AG09319 (cell line): Measurements from ENCODE around the gene PDE8A.
"Not testable (repeated sequence)": the region's sequence is repeated elsewhere in the genome, so short reads cannot be mapped to it uniquely, and the experiment has no call there.

Source experiments
- DNase-seq: peaks from one replicate; pipeline ENCODE4 v3.0.0-alpha.2; 2010; ENCODE audit warnings: low read depth; ENCODE audit errors: extremely low read depth
- CTCF ChIP-seq: IDR thresholded peaks from 2 replicates; pipeline ENCODE4 v1.5.1; 2011; ENCODE audit warnings: low read depth, mild to moderate bottlenecking, inconsistent platforms, low read length, moderate library complexity

PDE8A gene

GRCh38 chr15:84983294-84983693 lies 1.6 kb downstream of the PDE8A start:
- no peak for DNase-seq

GRCh38 chr15:84983711-84984110 lies 2.1 kb downstream of the PDE8A start:
- no peak for TF ChIP-seq CTCF

More at GRCh38 chr15:84983294-84983693, 1.6 kb downstream of the PDE8A start:
- TF ChIP-seq CTCF: no peak

DNA sequence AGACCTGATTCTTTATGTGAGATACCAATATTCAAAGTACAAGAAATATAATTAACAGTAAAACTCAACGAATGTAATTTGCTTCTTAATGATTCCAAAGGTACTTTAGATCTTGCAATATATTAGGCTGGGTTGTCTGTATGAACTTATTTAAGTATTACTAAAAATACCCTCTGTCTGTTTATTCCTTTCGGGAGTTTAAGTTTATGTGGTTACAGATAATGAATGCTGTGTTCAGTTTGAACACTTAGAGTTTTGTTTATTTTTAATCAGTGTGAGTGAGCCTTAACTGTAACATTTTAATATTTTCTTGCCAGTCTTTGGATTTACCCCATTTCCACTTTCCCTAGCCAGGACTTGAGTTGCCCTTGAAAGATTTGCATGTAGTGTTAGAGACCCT lies 3.5 kb downstream of the PDE8A start:
- no peak for TF ChIP-seq CTCF
- no peak for DNase-seq

More at GRCh38 chr15:84983711-84984110, 2.1 kb downstream of the PDE8A start:
- no peak for DNase-seq

DNA sequence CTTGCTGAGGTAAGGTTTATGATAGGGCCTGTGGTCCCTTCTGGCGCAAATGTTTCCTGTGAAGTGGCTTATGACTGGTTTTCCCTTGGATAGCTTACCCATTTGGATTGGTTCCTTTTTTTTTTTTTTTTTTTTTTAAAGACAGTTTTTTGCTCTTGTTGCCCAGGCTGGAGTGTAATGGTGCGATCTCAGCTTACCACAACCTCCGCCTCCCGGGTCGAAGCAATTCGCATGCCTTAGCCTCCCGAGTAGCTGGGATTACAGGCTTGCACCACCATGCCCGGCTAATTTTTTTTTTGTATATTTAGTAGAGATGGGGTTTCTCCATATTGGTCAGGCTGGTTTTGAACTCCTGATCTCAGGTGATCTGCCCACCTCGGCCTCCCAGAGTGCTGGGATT lies 5.7 kb downstream of the PDE8A start:
- DNase-seq: not testable (repeated sequence)

- DNase-seq: no peak
- TF ChIP-seq CTCF: no peak
These were observed 6.4 kb downstream of the PDE8A start for GRCh38 chr15:84987949-84988624.

GRCh38 chr15:84988909-84989644 lies 7.4 kb downstream of the PDE8A start:
- TF ChIP-seq CTCF: no peak

DNA sequence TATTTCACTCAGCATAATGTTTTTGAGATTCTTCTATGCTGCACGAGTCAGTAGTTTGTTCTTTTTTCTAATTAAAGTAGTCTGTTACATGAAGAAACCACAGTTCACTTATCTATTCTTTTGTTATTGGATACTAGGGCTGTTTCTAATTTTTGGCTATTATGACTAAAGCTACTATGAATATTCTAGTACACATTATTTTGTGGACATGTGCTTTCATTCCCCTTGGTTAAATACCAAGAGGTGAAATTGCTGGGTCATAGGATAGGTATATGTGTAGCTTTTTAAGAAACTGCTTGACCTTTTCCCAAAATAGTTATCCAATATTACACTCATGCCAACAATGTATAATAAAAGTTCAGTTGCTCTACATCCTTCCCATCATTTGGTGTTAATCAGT lies 8.9 kb downstream of the PDE8A start:
- TF ChIP-seq CTCF: no peak
- DNase-seq: no peak

More at GRCh38 chr15:84988909-84989644, 7.4 kb downstream of the PDE8A start:
- DNase-seq: no peak
